ENCODE data around the gene SLC5A1. TPM values are rescaled to one million over a fixed set of nuclear protein-coding genes. Genes with fewer than 3 reads are reported as not detected.

Gene SLC5A1
- total and polyA plus RNA-seq, 2 experiments from 2014 or later = 0.03 TPM; not detected in 1

DNA sequence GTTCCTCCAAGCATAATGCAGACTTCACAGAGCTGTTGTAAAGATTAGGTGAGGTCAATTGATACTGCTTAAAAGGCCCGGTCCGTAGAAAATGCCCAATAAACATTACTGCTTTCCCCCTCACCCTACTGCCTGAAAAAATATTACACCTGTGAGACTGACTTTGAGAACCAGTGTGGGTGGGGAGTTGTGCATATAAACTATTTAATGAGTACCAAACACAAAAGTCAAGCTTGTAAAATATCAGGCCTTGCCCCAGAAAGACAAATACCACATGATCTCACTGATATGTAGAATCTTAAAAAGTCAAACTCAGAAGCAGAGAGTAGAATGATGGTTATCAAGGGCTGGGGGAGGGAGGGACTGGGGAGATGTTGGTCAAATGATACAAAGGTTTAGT lies 69.3 kb downstream of the SLC5A1 start:
- peaks cover 3% of the 10 kb centered on the region for H3K27me3 Mint-ChIP-seq (ENCODE audit: insufficient read depth, low read depth, poor library complexity)
- ATAC-seq = no peak
- no peaks in the 10 kb centered on the region for H3K9me3 Mint-ChIP-seq

More for the DNA sequence above, 69.3 kb downstream of the SLC5A1 start:
- Mint-ChIP-seq H3K4me1 (no peaks in the 10 kb centered on the region), H3K27ac (no peak overlapping the region), H3K4me3 (no peak overlapping the region), H3K36me3 (ENCODE audit: low read depth) (no peaks in the 10 kb centered on the region)
- TF ChIP-seq, protein P1, sequence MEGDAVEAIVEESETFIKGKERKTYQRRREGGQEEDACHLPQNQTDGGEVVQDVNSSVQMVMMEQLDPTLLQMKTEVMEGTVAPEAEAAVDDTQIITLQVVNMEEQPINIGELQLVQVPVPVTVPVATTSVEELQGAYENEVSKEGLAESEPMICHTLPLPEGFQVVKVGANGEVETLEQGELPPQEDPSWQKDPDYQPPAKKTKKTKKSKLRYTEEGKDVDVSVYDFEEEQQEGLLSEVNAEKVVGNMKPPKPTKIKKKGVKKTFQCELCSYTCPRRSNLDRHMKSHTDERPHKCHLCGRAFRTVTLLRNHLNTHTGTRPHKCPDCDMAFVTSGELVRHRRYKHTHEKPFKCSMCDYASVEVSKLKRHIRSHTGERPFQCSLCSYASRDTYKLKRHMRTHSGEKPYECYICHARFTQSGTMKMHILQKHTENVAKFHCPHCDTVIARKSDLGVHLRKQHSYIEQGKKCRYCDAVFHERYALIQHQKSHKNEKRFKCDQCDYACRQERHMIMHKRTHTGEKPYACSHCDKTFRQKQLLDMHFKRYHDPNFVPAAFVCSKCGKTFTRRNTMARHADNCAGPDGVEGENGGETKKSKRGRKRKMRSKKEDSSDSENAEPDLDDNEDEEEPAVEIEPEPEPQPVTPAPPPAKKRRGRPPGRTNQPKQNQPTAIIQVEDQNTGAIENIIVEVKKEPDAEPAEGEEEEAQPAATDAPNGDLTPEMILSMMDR (conservative IDR thresholded peaks at IDR 0.05; ENCODE audit: low read depth in 2 of 2) = no peak
- TF ChIP-seq EZH2phosphoT487 (IDR thresholded peaks at IDR 0.05; ENCODE audit: unreplicated experiment) (no peak), EZH2 (IDR thresholded peaks at IDR 0.05; ENCODE audit: low read depth, unreplicated experiment) (no peak), ZNF331 (CRISPR knock-in tag; IDR thresholded peaks at IDR 0.05; ENCODE audit: low read depth) (no peak), ZNF114 (CRISPR knock-in tag; IDR thresholded peaks at IDR 0.05) (no peak), POLR2AphosphoS5 (IDR thresholded peaks at IDR 0.05; ENCODE audit: low read depth) (no peak), JUNB (IDR thresholded peaks at IDR 0.05; ENCODE audit: unreplicated experiment) (no peak), STAT1 (IDR thresholded peaks at IDR 0.05; ENCODE audit: unreplicated experiment) (no peak), NANOG (IDR thresholded peaks at IDR 0.05; ENCODE audit: borderline replicate concordance) (no peak)
- TF ChIP-seq, protein P2, sequence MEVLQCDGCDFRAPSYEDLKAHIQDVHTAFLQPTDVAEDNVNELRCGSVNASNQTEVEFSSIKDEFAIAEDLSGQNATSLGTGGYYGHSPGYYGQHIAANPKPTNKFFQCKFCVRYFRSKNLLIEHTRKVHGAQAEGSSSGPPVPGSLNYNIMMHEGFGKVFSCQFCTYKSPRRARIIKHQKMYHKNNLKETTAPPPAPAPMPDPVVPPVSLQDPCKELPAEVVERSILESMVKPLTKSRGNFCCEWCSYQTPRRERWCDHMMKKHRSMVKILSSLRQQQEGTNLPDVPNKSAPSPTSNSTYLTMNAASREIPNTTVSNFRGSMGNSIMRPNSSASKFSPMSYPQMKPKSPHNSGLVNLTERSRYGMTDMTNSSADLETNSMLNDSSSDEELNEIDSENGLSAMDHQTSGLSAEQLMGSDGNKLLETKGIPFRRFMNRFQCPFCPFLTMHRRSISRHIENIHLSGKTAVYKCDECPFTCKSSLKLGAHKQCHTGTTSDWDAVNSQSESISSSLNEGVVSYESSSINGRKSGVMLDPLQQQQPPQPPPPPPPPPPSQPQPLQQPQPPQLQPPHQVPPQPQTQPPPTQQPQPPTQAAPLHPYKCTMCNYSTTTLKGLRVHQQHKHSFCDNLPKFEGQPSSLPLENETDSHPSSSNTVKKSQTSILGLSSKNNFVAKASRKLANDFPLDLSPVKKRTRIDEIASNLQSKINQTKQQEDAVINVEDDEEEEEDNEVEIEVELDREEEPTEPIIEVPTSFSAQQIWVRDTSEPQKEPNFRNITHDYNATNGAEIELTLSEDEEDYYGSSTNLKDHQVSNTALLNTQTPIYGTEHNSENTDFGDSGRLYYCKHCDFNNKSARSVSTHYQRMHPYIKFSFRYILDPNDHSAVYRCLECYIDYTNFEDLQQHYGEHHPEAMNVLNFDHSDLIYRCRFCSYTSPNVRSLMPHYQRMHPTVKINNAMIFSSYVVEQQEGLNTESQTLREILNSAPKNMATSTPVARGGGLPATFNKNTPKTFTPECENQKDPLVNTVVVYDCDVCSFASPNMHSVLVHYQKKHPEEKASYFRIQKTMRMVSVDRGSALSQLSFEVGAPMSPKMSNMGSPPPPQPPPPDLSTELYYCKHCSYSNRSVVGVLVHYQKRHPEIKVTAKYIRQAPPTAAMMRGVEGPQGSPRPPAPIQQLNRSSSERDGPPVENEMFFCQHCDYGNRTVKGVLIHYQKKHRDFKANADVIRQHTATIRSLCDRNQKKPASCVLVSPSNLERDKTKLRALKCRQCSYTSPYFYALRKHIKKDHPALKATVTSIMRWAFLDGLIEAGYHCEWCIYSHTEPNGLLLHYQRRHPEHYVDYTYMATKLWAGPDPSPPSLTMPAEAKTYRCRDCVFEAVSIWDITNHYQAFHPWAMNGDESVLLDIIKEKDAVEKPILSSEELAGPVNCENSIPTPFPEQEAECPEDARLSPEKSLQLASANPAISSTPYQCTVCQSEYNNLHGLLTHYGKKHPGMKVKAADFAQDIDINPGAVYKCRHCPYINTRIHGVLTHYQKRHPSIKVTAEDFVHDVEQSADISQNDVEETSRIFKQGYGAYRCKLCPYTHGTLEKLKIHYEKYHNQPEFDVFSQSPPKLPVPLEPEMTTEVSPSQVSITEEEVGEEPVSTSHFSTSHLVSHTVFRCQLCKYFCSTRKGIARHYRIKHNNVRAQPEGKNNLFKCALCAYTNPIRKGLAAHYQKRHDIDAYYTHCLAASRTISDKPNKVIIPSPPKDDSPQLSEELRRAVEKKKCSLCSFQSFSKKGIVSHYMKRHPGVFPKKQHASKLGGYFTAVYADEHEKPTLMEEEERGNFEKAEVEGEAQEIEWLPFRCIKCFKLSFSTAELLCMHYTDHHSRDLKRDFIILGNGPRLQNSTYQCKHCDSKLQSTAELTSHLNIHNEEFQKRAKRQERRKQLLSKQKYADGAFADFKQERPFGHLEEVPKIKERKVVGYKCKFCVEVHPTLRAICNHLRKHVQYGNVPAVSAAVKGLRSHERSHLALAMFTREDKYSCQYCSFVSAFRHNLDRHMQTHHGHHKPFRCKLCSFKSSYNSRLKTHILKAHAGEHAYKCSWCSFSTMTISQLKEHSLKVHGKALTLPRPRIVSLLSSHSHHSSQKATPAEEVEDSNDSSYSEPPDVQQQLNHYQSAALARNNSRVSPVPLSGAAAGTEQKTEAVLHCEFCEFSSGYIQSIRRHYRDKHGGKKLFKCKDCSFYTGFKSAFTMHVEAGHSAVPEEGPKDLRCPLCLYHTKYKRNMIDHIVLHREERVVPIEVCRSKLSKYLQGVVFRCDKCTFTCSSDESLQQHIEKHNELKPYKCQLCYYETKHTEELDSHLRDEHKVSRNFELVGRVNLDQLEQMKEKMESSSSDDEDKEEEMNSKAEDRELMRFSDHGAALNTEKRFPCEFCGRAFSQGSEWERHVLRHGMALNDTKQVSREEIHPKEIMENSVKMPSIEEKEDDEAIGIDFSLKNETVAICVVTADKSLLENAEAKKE (CRISPR knock-in tag; IDR thresholded peaks at IDR 0.05) = no peak
- TF ChIP-seq, protein P3, sequence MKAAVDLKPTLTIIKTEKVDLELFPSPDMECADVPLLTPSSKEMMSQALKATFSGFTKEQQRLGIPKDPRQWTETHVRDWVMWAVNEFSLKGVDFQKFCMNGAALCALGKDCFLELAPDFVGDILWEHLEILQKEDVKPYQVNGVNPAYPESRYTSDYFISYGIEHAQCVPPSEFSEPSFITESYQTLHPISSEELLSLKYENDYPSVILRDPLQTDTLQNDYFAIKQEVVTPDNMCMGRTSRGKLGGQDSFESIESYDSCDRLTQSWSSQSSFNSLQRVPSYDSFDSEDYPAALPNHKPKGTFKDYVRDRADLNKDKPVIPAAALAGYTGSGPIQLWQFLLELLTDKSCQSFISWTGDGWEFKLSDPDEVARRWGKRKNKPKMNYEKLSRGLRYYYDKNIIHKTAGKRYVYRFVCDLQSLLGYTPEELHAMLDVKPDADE (IDR thresholded peaks at IDR 0.05) = no peak
- TF ChIP-seq, protein P4, sequence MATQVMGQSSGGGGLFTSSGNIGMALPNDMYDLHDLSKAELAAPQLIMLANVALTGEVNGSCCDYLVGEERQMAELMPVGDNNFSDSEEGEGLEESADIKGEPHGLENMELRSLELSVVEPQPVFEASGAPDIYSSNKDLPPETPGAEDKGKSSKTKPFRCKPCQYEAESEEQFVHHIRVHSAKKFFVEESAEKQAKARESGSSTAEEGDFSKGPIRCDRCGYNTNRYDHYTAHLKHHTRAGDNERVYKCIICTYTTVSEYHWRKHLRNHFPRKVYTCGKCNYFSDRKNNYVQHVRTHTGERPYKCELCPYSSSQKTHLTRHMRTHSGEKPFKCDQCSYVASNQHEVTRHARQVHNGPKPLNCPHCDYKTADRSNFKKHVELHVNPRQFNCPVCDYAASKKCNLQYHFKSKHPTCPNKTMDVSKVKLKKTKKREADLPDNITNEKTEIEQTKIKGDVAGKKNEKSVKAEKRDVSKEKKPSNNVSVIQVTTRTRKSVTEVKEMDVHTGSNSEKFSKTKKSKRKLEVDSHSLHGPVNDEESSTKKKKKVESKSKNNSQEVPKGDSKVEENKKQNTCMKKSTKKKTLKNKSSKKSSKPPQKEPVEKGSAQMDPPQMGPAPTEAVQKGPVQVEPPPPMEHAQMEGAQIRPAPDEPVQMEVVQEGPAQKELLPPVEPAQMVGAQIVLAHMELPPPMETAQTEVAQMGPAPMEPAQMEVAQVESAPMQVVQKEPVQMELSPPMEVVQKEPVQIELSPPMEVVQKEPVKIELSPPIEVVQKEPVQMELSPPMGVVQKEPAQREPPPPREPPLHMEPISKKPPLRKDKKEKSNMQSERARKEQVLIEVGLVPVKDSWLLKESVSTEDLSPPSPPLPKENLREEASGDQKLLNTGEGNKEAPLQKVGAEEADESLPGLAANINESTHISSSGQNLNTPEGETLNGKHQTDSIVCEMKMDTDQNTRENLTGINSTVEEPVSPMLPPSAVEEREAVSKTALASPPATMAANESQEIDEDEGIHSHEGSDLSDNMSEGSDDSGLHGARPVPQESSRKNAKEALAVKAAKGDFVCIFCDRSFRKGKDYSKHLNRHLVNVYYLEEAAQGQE (IDR thresholded peaks at IDR 0.05; ENCODE audit: unreplicated experiment) = no peak
- H3K4me2 ChIP-seq = no peak overlapping the region
- H3K9me2 ChIP-seq (ENCODE audit: insufficient read depth) = no peaks in the 10 kb centered on the region
- no peak for DNase-seq (ENCODE audit: low spot score)
- no peak overlapping the region for H3K27ac ChIP-seq (ENCODE audit: low read depth)
- no peaks in the 10 kb centered on the region for H3F3A ChIP-seq (replicated peaks; ENCODE audit: low read depth)
- no peak overlapping the region for H3K4me3 ChIP-seq
- no peaks in the 10 kb centered on the region for H3K79me2 ChIP-seq (replicated peaks; ENCODE audit: insufficient read depth)
- no peaks in the 10 kb centered on the region; the same call in 1 of the 2 replicates for H3K27me3 ChIP-seq (ENCODE audit: insufficient read depth)
- H3K36me3 ChIP-seq (ENCODE audit: insufficient read depth) = no peaks in the 10 kb centered on the region
- no peaks in the 10 kb centered on the region for H4K20me1 ChIP-seq (replicated peaks; ENCODE audit: insufficient read depth)
- H3K4me1 ChIP-seq (ENCODE audit: insufficient read depth) = no peaks in the 10 kb centered on the region
- no peak overlapping the region for H2AFZ ChIP-seq

All from GM23338 (cell line).